Caki2 (cell line): ENCODE measurements around the gene TACC2. TPM values are rescaled to one million over a fixed set of nuclear protein-coding genes. Genes with fewer than 3 reads are reported as not detected.
"Not testable (repeated sequence)": the region's sequence is repeated elsewhere in the genome, so short reads cannot be mapped to it uniquely, and the experiment has no call there.

Experiments
- DNase-seq: peaks from one replicate; pipeline ENCODE4 v3.0.0-alpha.2; 2015; ENCODE audit warnings: low read depth
- in situ Hi-C: cut with HindIII; loops from 2 replicates; pipeline ENCODE4 v1.10.0; 2016; ENCODE audit warnings: low sequenced_read_pairs, low pct_unique_long_range_greater_than_20kb, mixed read lengths
- total RNA-seq: library from RNA; depleted of rRNA; stranded (reverse); fragments of >200 nt; shearing (Covaris generic); gene quantifications from 2 replicates; pipeline ENCODE4 v1.2.3, GENCODE V29; 2014; ENCODE audit warnings: low replicate concordance

Gene TACC2
- total RNA-seq, 1 experiment from 2014 or later: 21.8 TPM

DNA sequence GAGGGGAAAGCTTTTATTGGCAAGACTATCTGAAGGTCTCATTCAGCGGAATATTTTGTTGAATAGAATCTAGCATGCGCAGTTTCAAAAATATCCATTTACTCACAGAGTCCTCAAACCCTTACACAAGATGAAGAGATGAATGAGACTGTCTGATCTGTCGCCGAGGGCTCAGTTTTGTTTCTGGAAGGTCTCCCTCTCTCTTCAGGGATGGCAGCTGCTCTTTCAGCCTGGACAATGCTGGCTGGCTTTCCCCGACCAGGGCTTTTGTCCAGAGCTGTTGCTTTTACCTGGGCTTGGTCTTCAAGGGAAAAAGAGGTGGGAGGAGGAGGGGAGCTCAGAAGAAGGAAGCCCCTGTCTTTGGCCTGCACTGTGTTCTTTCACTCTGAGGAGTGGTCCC is 200.2 kb downstream of the TACC2 start:
- no peak for DNase-seq
- in situ Hi-C loops: no loop called here

- in situ Hi-C loops: no loop called here
- no peak for DNase-seq
Observed at GRCh38 chr10:122190176-122190943, 201.4 kb downstream of the TACC2 start.

- in situ Hi-C loops: no loop called here
- DNase-seq: no peak
Observed at GRCh38 chr10:122191936-122192541, 203.1 kb downstream of the TACC2 start.

GRCh38 chr10:122194251-122194650 is 205.3 kb downstream of the TACC2 start:
- in situ Hi-C loops: no loop called here
- DNase-seq: no peak

GRCh38 chr10:122196218-122196617 is 207.3 kb downstream of the TACC2 start:
- DNase-seq: no peak
- in situ Hi-C loops: no loop called here

DNA sequence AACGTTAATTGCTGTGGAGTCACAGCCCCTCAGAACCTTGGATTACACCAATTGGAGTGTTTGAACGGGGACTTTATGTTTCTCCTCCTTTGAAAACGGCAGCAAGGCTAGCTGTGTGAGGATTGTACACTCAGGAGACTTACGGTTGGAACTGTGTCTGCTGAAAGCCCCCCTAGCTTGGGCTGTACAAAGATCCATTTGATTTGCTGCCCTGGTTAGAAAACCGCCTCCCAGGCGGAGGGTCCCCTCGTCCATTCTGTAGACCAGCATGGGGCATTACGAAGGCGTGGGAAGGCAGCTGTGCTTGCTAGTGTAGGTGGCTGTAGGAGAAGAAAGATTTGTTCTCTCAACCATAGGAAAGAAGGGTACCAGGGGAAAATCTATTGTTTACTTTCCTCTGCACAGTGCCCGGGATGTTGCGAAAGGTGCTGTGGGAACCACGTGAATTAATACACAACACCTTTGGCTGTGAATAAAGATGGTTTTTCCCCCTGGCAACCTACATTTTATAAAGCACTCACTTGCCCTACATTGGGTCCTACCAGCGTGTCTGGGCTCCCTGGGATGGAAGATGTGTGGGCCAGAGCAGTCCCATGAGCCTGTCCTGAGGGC is 208.8 kb downstream of the TACC2 start:
- DNase-seq: no peak
- in situ Hi-C loops: no loop called here

DNA sequence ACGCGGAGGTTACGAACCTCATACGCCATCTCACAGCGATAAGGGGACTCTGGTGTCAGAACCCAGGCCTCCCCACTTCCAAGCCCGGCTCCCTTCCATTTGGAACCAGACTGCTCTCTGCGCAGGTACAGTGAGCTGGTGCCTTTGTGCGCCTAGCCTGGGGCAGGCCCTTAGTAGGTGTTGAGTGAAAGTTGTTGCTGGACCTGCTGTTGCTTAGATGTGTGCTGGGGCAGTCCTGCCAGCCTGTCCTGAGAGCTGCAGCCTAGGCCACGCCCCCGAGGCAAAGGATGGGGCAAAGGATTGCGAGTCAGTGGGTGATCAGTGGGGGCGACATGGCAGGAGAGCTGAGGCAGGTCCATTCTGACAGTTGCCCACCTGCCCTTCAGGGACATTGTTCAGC is 209.7 kb downstream of the TACC2 start:
- in situ Hi-C loops: no loop called here

DNA sequence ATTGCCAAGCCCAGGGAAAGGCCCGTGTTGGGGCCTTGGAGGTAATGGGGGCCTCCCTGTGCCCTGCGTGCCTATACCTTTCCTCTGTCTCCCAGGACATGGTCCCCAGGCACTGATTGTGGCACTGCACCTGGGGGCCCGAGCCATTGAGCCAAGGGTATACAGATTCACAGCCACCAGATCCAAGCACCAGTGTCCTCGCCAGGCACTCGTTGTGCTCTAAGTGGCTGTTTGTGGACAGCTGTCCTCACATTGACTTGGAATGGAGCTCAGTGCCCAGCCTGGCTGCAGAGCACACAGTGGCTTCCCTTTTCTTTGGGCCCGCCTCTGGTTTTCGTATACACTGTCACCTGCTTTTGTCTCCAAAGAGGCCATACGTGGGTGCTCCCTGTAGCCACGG is 210.1 kb downstream of the TACC2 start:
- in situ Hi-C loops: no loop called here
- DNase-seq: no peak

More for the DNA sequence above, 209.7 kb downstream of the TACC2 start:
- DNase-seq: no peak

- no peak for DNase-seq
- in situ Hi-C loops: no loop called here
Observed at GRCh38 chr10:122199689-122200088, 210.7 kb downstream of the TACC2 start.

DNA sequence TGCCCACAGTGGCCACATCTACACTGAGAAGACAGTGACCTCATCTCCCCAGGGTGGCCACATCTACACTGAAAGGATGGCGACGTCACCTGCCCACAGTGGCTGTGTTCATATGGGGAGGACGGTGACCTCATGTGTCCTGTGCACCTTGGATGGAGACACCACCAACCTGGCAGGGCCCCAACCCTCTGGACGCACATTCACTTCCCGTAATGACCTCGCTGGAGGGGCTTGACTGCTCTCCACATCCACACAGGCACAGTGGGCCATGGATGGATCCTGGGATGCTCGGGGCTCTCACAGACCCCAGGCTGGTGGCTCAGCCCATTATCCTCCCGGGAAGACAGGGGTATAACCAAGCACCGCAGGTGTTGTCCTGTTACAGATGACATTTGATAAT is 212.4 kb downstream of the TACC2 start:
- DNase-seq: no peak
- in situ Hi-C loops: no loop called here

- in situ Hi-C loops, DNase-seq: not testable (repeated sequence)
Observed at GRCh38 chr10:122203180-122203579, 214.2 kb downstream of the TACC2 start.

GRCh38 chr10:122204691-122205489 is 215.9 kb downstream of the TACC2 start:
- in situ Hi-C loops: no loop called here
- no peak for DNase-seq

GRCh38 chr10:122206471-122207065 is 217.6 kb downstream of the TACC2 start:
- no peak for DNase-seq
- in situ Hi-C loops: no loop called here

DNA sequence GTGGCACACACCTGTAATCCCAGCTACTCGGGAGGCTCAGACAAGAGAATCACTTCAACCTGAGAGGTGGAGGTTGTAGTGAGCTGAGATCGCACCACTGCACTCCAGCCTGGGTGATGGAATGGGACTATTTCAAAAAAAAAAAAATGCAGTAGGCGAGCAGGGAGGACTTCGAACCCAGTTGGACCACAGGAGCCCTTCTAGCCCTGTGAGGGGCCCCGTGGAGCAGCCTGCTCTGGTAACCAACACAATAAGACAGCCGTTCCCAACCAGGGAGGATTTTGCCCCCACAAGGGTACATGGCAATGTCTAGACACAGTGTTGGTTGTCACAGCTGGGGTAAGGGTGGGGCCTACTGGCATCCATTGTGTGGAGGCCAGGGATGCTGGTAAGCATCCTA is 218.2 kb downstream of the TACC2 start:
- in situ Hi-C loops: no loop called here
- no peak for DNase-seq

GRCh38 chr10:122207596-122207995 is 218.6 kb downstream of the TACC2 start:
- in situ Hi-C loops: no loop called here
- DNase-seq: no peak

DNA sequence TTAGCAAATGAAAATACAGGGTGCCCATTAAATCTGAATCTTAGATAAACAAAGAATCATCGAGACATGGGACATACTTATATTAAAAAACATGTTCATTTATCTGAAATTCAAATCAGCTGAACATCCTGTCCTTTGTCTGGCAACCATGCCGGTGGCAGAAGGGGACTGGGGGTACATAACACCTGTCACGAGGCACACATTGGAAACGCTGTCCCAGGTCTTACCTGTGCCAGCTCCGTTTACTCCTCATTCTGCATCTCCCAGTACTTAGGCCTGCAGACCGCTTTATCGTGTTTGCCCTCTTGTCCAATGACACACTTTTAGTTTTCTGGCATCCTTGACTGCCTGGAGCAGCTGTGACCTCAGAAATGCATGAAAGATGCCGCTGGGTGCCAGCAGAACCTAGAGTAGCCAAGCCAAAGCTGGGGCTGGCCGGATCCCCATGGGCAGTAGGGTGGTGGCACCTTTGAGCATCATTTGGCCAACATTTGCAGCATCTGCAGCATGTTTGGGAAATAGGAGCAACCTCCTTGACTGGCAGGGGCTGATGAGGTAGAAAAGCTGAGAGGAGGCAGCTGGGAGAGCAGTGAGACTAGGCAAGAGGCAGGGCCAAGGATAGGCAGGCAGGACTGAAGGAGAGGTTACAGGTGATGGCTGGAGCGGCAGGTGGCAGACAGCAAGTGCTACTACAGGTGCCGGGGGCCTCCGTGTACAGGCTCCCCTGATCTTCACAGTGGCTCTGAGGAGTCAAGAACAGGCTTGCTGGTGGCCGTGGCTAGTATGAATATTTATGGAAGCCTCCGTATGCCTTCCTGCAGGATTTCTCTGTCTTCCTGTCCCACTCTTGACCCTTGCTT is 219.8 kb downstream of the TACC2 start:
- in situ Hi-C loops: no loop called here
- DNase-seq: no peak

DNA sequence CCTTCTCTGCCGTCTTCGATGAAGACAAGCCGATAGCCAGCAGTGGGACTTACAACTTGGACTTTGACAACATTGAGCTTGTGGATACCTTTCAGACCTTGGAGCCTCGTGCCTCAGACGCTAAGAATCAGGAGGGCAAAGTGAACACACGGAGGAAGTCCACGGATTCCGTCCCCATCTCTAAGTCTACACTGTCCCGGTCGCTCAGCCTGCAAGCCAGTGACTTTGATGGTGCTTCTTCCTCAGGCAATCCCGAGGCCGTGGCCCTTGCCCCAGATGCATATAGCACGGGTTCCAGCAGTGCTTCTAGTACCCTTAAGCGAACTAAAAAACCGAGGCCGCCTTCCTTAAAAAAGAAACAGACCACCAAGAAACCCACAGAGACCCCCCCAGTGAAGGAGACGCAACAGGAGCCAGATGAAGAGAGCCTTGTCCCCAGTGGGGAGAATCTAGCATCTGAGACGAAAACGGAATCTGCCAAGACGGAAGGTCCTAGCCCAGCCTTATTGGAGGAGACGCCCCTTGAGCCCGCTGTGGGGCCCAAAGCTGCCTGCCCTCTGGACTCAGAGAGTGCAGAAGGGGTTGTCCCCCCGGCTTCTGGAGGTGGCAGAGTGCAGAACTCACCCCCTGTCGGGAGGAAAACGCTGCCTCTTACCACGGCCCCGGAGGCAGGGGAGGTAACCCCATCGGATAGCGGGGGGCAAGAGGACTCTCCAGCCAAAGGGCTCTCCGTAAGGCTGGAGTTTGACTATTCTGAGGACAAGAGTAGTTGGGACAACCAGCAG is 221.7 kb downstream of the TACC2 start:
- DNase-seq: no peak
- in situ Hi-C loops: no loop called here
